ENCODE data around the gene VPS50.

DNA sequence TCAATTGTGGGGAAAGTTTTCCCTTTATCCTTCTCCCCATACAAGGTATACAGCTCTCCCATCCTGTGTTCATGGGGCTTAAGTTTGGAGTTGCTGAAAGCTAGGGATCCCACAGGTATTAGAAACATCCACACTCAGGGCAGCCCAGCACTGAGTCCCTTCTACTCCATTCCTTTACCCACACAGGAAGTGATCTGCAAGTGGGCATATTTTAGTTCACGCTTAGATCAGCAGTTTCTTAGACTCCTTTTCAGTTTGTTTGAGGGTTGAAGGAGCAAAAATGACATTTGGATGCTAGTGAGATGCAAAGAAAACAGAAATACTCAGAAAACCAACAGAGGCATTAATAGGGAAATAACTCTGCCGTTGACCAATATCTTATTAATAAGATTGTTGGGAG, 134.7 kb downstream of the VPS50 start:
- no peak for TF ChIP-seq TAF1 (conservative IDR thresholded peaks at IDR 0.05)
- no peak for TF ChIP-seq CTCF (IDR thresholded peaks at IDR 0.05; ENCODE audit: low read depth, low read length, missing input control)

All from liver (tissue), 3 donors.